ENCODE data around the gene CDC14A. TPM values are rescaled to one million over a fixed set of nuclear protein-coding genes. Genes with fewer than 3 reads are reported as not detected.
A peak's percentile ranks its signal among the peaks of the same experiment; 100 is the strongest.

Gene CDC14A
- total and polyA plus RNA-seq, 9 donors, result 3.8 to 6.6 (median 4.6) TPM

DNA sequence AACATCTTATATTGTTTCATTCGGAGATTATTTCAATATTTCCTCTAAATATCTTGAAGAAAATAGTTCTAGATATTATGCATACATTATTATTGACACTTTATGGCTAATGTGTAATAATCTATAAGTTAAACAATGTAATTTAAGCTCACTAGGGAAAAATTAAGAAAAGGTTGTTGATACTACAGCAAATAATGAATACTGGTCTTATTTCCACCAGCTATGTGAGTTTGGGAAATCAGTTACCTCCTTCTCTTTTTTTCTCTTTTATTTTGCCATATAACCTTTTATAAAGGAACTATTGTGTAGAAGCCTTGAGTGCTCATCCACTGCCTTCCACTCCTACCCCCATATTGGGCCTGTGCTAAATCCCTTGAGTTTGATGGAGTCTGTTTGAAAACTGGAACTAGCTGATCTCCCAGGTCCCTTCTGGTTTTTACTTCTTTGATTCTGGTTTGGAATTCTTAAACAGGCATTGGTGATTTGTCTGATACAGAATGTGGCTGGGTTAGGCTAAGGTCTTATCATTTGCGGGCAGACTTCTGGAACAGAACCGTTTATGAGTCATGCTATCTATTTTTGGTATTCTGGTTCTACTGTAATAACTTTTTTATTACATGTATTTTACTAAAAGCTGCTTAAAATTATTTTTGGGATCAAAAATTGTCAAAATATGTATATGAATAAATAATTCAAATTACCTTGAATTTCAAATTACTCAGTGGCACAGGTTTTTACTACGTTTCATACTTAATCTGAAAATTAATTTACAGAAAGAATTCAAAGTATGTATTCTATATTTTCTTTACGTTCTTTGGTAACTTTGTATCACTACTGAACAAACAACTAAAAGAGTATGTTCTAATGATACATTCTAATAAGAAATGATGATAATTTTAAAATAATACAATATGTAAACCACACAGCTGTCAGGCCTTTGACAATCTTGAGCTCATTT lies 5.0 kb upstream of the CDC14A start:
- Histone ChIP-seq H3K9me3 (replicated peaks; ENCODE audit: control insufficient read depth, low read depth, low read length) (no peaks in the 10 kb centered on the region), H3K27me3 (ENCODE audit: control insufficient read depth, insufficient read depth, low read length) (no peaks in the 10 kb centered on the region), H3K36me3 (ENCODE audit: control insufficient read depth, insufficient read depth, low read length) (no peaks in the 10 kb centered on the region), H3K4me3 (ENCODE audit: low read length) (no peak overlapping the region), H3K4me1 (ENCODE audit: control insufficient read depth, insufficient read depth, low read length) (no peaks in the 10 kb centered on the region), H3K27ac (ENCODE audit: low read length) (no peak overlapping the region)
- no CpG with 5 or more reads among the region's 5 CpGs for WGBS (ENCODE audit: insufficient coverage)
- no peak for DNase-seq

- Histone ChIP-seq H3K36me3 (ENCODE audit: control insufficient read depth, insufficient read depth, low read length) (no peaks in the 10 kb centered on the region), H3K4me1 (ENCODE audit: control insufficient read depth, insufficient read depth, low read length) (peaks cover 3% of the 10 kb centered on the region), H3K9me3 (replicated peaks; ENCODE audit: control insufficient read depth, low read depth, low read length) (no peaks in the 10 kb centered on the region), H3K27me3 (ENCODE audit: control insufficient read depth, insufficient read depth, low read length) (no peaks in the 10 kb centered on the region), H3K27ac (ENCODE audit: low read length) (no peak overlapping the region), H3K4me3 (ENCODE audit: low read length) (no peak overlapping the region)
- DNase-seq, result no peak
- 88% methylated on average over 8 of the region's 9 CpGs for WGBS (ENCODE audit: insufficient coverage)
These were observed 3.7 kb upstream of the CDC14A start for GRCh38 chr1:100348549-100349144.

GRCh38 chr1:100349246-100349645 lies 3.1 kb upstream of the CDC14A start:
- Histone ChIP-seq H3K27ac (ENCODE audit: low read length) (no peak overlapping the region), H3K4me3 (ENCODE audit: low read length) (no peak overlapping the region), H3K27me3 (ENCODE audit: control insufficient read depth, insufficient read depth, low read length) (no peaks in the 10 kb centered on the region), H3K4me1 (ENCODE audit: control insufficient read depth, insufficient read depth, low read length) (peaks cover 6% of the 10 kb centered on the region), H3K9me3 (replicated peaks; ENCODE audit: control insufficient read depth, low read depth, low read length) (no peaks in the 10 kb centered on the region), H3K36me3 (ENCODE audit: control insufficient read depth, insufficient read depth, low read length) (no peaks in the 10 kb centered on the region)
- no peak for DNase-seq
- no CpG with 5 or more reads among the region's 4 CpGs for WGBS (ENCODE audit: insufficient coverage)

- no peak for DNase-seq
- WGBS (ENCODE audit: insufficient coverage), result 82% methylated on average over 4 of the region's 10 CpGs
- Histone ChIP-seq H3K36me3 (ENCODE audit: control insufficient read depth, insufficient read depth, low read length) (no peaks in the 10 kb centered on the region), H3K9me3 (replicated peaks; ENCODE audit: control insufficient read depth, low read depth, low read length) (no peaks in the 10 kb centered on the region), H3K27me3 (ENCODE audit: control insufficient read depth, insufficient read depth, low read length) (no peaks in the 10 kb centered on the region), H3K4me1 (ENCODE audit: control insufficient read depth, insufficient read depth, low read length) (peaks cover 9% of the 10 kb centered on the region), H3K27ac (ENCODE audit: low read length) (peak overlapping the region; percentile 98), H3K4me3 (ENCODE audit: low read length) (peak overlapping the region; percentile 94)
These were observed 1.6 kb upstream of the CDC14A start for GRCh38 chr1:100350787-100351094.

GRCh38 chr1:100351095-100351887 lies 1.0 kb upstream of the CDC14A start:
- Histone ChIP-seq H3K9me3 (replicated peaks; ENCODE audit: control insufficient read depth, low read depth, low read length) (no peaks in the 10 kb centered on the region), H3K27me3 (ENCODE audit: control insufficient read depth, insufficient read depth, low read length) (no peaks in the 10 kb centered on the region), H3K36me3 (ENCODE audit: control insufficient read depth, insufficient read depth, low read length) (no peaks in the 10 kb centered on the region), H3K4me1 (ENCODE audit: control insufficient read depth, insufficient read depth, low read length) (peaks cover 9% of the 10 kb centered on the region), H3K4me3 (ENCODE audit: low read length) (peak overlapping the region; percentile 94), H3K27ac (ENCODE audit: low read length) (peak overlapping the region; percentile 98)
- 0% methylated on average over 22 of the region's 36 CpGs for WGBS (ENCODE audit: insufficient coverage)
- DNase-seq, result peak; percentile 97

- no peaks in the 10 kb centered on the region for H3K27me3 ChIP-seq (ENCODE audit: control insufficient read depth, insufficient read depth, low read length)
- peak overlapping the region; percentile 94 for H3K4me3 ChIP-seq (ENCODE audit: low read length)
- WGBS (ENCODE audit: insufficient coverage), result 1% methylated on average over 18 of the region's 28 CpGs
- DNase-seq, result peak; percentile 67
- H3K4me1 ChIP-seq (ENCODE audit: control insufficient read depth, insufficient read depth, low read length), result peaks cover 9% of the 10 kb centered on the region
- H3K36me3 ChIP-seq (ENCODE audit: control insufficient read depth, insufficient read depth, low read length), result no peaks in the 10 kb centered on the region
- H3K27ac ChIP-seq (ENCODE audit: low read length), result peak overlapping the region; percentile 98
- H3K9me3 ChIP-seq (replicated peaks; ENCODE audit: control insufficient read depth, low read depth, low read length), result no peaks in the 10 kb centered on the region
These were observed 930 bp downstream of the CDC14A start for GRCh38 chr1:100353071-100353801.

- peak; percentile 46 for DNase-seq
- peaks cover 9% of the 10 kb centered on the region for H3K4me1 ChIP-seq (ENCODE audit: control insufficient read depth, insufficient read depth, low read length)
- WGBS (ENCODE audit: insufficient coverage), result no CpG with 5 or more reads among the region's 1 CpG
- peak overlapping the region; percentile 94 for H3K4me3 ChIP-seq (ENCODE audit: low read length)
- H3K27me3 ChIP-seq (ENCODE audit: control insufficient read depth, insufficient read depth, low read length), result no peaks in the 10 kb centered on the region
- peaks cover under 1% of the 10 kb centered on the region for H3K36me3 ChIP-seq (ENCODE audit: control insufficient read depth, insufficient read depth, low read length)
- no peak overlapping the region for H3K27ac ChIP-seq (ENCODE audit: low read length)
- no peaks in the 10 kb centered on the region for H3K9me3 ChIP-seq (replicated peaks; ENCODE audit: control insufficient read depth, low read depth, low read length)
These were observed 1.7 kb downstream of the CDC14A start for GRCh38 chr1:100353988-100354387.

DNA sequence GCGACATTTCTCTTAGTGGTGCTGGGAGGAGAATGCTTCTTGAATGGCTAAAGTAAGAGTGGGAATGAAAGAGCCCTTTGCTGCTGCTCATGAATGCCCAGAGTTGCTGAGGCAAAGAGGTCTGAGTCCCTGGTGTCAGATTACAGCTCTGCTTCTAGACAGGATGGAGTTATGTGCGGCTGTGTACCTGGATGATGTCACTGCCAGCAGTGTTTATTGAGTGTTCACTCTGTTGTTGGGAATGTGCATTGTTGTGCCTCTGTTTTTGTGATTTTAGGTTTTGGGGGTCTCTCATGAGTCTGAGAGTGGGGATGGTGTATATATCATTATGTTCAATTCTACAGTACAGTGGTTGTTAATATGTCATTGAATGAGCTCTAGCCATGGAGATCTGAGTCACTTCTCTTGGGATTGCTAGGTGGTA lies 2.7 kb downstream of the CDC14A start:
- 54% methylated on average over 2 of the region's 2 CpGs for WGBS (ENCODE audit: insufficient coverage)
- H3K4me3 ChIP-seq (ENCODE audit: low read length), result no peak overlapping the region
- H3K27me3 ChIP-seq (ENCODE audit: control insufficient read depth, insufficient read depth, low read length), result no peaks in the 10 kb centered on the region
- peaks cover 9% of the 10 kb centered on the region for H3K4me1 ChIP-seq (ENCODE audit: control insufficient read depth, insufficient read depth, low read length)
- H3K27ac ChIP-seq (ENCODE audit: low read length), result no peak overlapping the region
- DNase-seq, result no peak
- peaks cover 2% of the 10 kb centered on the region for H3K36me3 ChIP-seq (ENCODE audit: control insufficient read depth, insufficient read depth, low read length)
- H3K9me3 ChIP-seq (replicated peaks; ENCODE audit: control insufficient read depth, low read depth, low read length), result no peaks in the 10 kb centered on the region

DNA sequence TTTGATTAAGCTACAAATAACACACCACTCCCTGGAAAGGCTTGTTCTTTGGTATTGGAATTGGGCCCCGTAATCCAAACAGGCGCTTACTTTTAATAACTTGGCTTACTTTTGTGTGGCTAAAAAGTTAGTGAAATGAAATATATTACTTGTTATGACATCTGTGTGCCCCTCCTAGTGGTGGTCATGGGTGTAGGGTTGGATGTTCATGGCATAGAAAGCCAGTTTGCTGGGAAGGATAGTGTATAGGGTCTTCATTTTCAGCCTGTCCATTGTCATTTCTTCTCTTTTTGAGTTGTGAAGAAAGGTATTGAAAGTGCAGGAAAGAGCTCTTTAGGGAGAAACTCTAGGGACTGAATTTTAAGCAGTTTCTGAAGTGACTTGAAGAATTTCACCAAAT lies 5.9 kb downstream of the CDC14A start:
- no peak for DNase-seq
- H3K4me1 ChIP-seq (ENCODE audit: control insufficient read depth, insufficient read depth, low read length), result peaks cover 10% of the 10 kb centered on the region
- no peak overlapping the region for H3K4me3 ChIP-seq (ENCODE audit: low read length)
- H3K9me3 ChIP-seq (replicated peaks; ENCODE audit: control insufficient read depth, low read depth, low read length), result no peaks in the 10 kb centered on the region
- WGBS (ENCODE audit: insufficient coverage), result no CpG with 5 or more reads among the region's 2 CpGs
- H3K36me3 ChIP-seq (ENCODE audit: control insufficient read depth, insufficient read depth, low read length), result peaks cover 6% of the 10 kb centered on the region
- H3K27ac ChIP-seq (ENCODE audit: low read length), result no peak overlapping the region
- H3K27me3 ChIP-seq (ENCODE audit: control insufficient read depth, insufficient read depth, low read length), result no peaks in the 10 kb centered on the region

Measured in muscle of leg (tissue), 11 donors.